GM20431 (cell line): Measurements from ENCODE around the gene EPAS1.

Source experiments
- in situ Hi-C: fragments of 300-500 bp; cut with MseI, MboI; formaldehyde crosslinking; loops from one replicate; pipeline ENCODE4 v1.15.0; 2020; ENCODE audit warnings: low sequenced_read_pairs; ENCODE audit not compliant: unreplicated experiment

The EPAS1 gene

GRCh38 chr2:46317094-46317486 lies 19.9 kb downstream of the EPAS1 start:
- in situ Hi-C loops: no loop called here

- in situ Hi-C loops: no loop called here
These were observed 21.6 kb downstream of the EPAS1 start for GRCh38 chr2:46318579-46319460.

- in situ Hi-C loops: no loop called here
These were observed 22.5 kb downstream of the EPAS1 start for GRCh38 chr2:46319711-46320110.

- in situ Hi-C loops: no loop called here
These were observed 22.9 kb downstream of the EPAS1 start for GRCh38 chr2:46320141-46320567.

- in situ Hi-C loops: no loop called here
These were observed 26.5 kb downstream of the EPAS1 start for GRCh38 chr2:46323730-46324129.

- in situ Hi-C loops: no loop called here
These were observed 28.1 kb downstream of the EPAS1 start for GRCh38 chr2:46325182-46325928.

GRCh38 chr2:46326231-46326980 lies 29.2 kb downstream of the EPAS1 start:
- in situ Hi-C loops: no loop called here

GRCh38 chr2:46327627-46328026 lies 30.4 kb downstream of the EPAS1 start:
- in situ Hi-C loops: no loop called here

GRCh38 chr2:46328291-46328690 lies 31.1 kb downstream of the EPAS1 start:
- in situ Hi-C loops: no loop called here

GRCh38 chr2:46328829-46329228 lies 31.6 kb downstream of the EPAS1 start:
- in situ Hi-C loops: no loop called here

GRCh38 chr2:46329340-46329739 lies 32.1 kb downstream of the EPAS1 start:
- in situ Hi-C loops: no loop called here

GRCh38 chr2:46329803-46330775 lies 32.9 kb downstream of the EPAS1 start:
- in situ Hi-C loops: no loop called here

- in situ Hi-C loops: no loop called here
These were observed 34.0 kb downstream of the EPAS1 start for GRCh38 chr2:46331109-46331766.

GRCh38 chr2:46332686-46333281 lies 35.6 kb downstream of the EPAS1 start:
- in situ Hi-C loops: no loop called here

GRCh38 chr2:46333912-46334311 lies 36.7 kb downstream of the EPAS1 start:
- in situ Hi-C loops: no loop called here

GRCh38 chr2:46334389-46335271 lies 37.4 kb downstream of the EPAS1 start:
- in situ Hi-C loops: no loop called here

GRCh38 chr2:46335391-46336282 lies 38.4 kb downstream of the EPAS1 start:
- in situ Hi-C loops: no loop called here
